HG03565 (cell line): ENCODE data around the gene CCNT2.
"Not testable (repeated sequence)": the region's sequence is repeated elsewhere in the genome, so short reads cannot be mapped to it uniquely, and the experiment has no call there.

Experiments
- ATAC-seq: cut with Tn5 transposase; IDR thresholded peaks from one replicate; pipeline ENCODE4 v1.9.1; 2021; ENCODE audit warnings: mild to moderate bottlenecking, moderate library complexity; ENCODE audit not compliant: unreplicated experiment

CCNT2 gene

GRCh38 chr2:134917888-134918525, 615 bp upstream of the CCNT2 start:
- peak; percentile 63 for ATAC-seq

- no peak for ATAC-seq
These were observed 954 bp downstream of the CCNT2 start for GRCh38 chr2:134919341-134920210.

DNA sequence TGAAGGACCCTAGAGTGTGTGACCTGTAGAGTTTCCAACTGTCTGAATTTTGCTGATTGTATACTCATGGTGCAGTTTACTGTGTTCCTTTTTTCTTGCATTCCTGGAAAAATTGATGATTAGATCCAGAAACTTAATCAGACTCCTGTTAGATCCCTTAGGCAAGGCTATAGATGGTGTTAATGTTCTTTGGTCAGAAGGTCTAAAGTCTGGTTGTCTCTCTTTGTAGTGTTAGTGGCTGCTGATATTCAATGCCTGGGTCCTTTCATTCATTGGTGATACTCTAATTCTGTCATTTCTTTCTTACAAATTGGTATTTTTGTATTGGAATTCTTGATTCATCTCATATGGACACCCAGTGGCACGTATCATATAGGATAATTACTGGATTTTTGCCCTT, 6.3 kb downstream of the CCNT2 start:
- ATAC-seq: no peak

- no peak for ATAC-seq
These were observed 7.8 kb downstream of the CCNT2 start for GRCh38 chr2:134926231-134926931.

DNA sequence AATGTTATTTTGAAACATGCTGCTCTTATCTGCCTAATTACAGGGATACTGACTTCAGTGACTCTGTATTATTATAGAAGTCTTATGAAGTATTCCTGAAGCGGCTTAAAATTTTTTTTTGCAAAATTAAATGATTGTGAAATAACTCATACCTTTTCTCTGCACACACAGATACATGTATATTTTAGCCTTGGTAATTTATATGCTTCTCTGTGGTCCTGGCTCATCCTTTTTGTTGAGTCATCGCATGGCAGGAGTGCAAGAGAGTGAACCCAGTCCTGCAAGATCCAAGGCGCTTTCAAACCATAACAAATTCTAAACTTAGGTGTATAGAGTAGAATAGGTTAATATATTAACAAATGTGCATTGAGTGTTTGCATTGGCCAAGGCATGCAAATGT, 8.6 kb downstream of the CCNT2 start:
- no peak for ATAC-seq

- no peak for ATAC-seq
These were observed 14.4 kb downstream of the CCNT2 start for GRCh38 chr2:134932864-134933526.

GRCh38 chr2:134933732-134934131, 15.1 kb downstream of the CCNT2 start:
- ATAC-seq: no peak

GRCh38 chr2:134934150-134934549, 15.5 kb downstream of the CCNT2 start:
- ATAC-seq: no peak

- no peak for ATAC-seq
These were observed 16.0 kb downstream of the CCNT2 start for GRCh38 chr2:134934641-134935040.

- ATAC-seq: no peak
These were observed 18.1 kb downstream of the CCNT2 start for GRCh38 chr2:134936691-134937090.

DNA sequence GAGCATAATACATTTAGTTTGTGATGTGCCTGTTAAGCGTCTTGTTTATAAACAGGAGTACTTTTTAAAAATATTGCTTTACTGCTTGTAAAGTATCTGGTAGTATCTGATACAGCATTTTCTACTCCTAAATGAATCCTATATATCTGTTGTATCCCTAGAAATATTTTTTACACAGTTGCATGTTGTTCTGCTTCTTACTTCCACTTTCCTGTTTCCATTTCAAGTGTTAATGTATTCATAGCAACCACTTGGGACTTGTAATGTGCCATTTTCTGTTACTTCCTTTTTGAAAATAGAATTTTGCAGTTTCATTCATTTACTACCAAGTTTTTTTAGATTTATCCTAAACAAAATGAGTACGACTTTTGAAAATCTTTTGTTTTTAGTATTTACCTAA, 24.9 kb downstream of the CCNT2 start:
- ATAC-seq: peak; percentile 77

GRCh38 chr2:134944975-134945374, 26.4 kb downstream of the CCNT2 start:
- ATAC-seq: no peak

GRCh38 chr2:134946073-134946472, 27.5 kb downstream of the CCNT2 start:
- ATAC-seq: no peak

DNA sequence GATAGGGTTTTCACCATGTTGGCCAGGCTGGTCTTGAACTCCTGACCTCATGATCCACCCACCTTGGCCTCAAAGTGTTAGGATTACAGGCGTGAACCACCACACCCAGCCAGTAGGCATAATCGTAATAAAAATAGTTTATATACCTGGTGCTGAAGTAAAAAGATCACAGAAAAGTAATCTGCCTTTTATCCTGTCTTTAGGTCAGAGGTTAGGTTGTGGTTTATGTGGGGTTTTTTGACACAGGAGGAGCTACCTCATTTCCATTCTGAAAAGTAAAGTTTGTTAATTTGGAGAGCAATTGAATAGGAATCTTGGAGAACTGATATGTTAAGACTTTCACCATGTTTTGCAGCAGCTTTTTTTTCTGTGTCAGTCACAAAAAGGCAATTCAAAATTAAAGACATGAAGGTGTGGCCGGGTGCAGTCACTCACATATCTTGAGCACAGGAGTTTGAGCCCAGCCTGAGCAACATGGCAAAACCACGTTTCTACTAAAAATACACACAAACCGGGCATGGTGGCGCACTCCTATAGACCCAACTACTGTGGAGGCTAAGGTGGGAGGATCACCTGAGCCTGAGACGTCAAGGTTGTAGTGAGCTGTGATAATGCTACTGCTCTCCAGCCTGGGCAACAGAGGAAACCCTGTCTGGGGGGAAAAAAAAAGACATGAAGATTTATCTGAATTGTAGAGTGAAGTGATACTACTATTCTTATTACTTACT, 31.5 kb downstream of the CCNT2 start:
- ATAC-seq: no peak

- no peak for ATAC-seq
These were observed 32.3 kb downstream of the CCNT2 start for GRCh38 chr2:134950886-134951285.

DNA sequence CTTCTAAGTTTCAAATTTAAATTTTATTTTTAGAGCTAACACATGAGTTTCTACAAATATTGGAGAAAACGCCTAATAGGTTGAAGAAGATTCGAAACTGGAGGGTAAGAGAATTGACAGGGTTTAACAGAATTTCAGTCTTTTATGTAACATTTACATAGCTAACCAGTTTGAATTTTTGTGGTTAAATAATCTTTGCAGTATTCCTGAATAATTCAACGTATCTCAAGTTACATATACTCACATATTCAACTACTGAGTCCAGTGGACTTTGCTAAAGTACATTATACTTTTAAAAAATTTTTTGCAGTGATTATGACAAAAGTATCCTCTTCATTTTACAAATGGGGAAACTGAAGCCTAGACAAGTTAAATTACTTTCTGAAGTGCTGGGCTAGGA, 34.0 kb downstream of the CCNT2 start:
- ATAC-seq: no peak

DNA sequence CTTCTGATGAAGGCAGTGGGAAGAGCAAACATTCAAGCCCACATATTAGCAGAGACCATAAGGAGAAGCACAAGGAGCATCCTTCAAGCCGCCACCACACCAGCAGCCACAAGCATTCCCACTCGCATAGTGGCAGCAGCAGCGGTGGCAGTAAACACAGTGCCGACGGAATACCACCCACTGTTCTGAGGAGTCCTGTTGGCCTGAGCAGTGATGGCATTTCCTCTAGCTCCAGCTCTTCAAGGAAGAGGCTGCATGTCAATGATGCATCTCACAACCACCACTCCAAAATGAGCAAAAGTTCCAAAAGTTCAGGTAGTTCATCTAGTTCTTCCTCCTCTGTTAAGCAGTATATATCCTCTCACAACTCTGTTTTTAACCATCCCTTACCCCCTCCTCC, 35.4 kb downstream of the CCNT2 start:
- ATAC-seq: no peak

GRCh38 chr2:134955744-134956143, 37.1 kb downstream of the CCNT2 start:
- ATAC-seq: no peak

DNA sequence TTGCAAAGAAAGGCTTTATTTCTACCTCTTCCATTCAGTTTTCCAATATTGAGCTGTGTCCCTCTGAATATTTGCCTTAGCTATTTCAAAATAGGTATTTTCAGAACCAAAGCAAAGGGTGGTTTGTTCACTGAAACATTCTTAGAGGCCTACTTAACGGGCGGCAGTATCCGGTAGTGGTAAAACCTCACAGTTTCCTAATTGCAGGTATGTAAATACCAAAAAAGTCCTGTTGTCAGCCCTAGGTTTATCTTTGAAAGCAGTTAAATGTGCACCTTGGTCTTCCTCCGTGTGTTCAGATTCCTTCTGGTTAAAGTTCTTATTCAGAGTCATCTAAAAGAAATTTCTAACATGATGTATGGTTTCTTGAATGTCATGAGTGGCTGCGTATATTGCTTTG, 38.9 kb downstream of the CCNT2 start:
- no peak for ATAC-seq

- not testable (repeated sequence) for ATAC-seq
These were observed 48.5 kb downstream of the CCNT2 start for GRCh38 chr2:134967166-134967565.
